GM12878 (cell line): ENCODE data around the gene SOX30. TPM values are rescaled to one million over a fixed set of nuclear protein-coding genes. Genes with fewer than 3 reads are reported as not detected.

Source experiments
- ATAC-seq: fragments of 200-7000 bp; cut with Tn5 transposase; 3 replicates; pipeline ENCODE4 v1.9.1; 2020; ENCODE audit warnings: mild to moderate bottlenecking, moderate library complexity
- BruUV-seq: library from RNA; stranded (reverse); fragments of 400-500 nt; replicated peaks from 2 replicates; lab custom pipeline; 2021; lab: Mats Ljungman, UMichigan
- CTCF ChIA-PET: fragments of 300-600 bp; sonication (Branson Sonifier 250); formaldehyde crosslinking; extraction: SDS; loops from one replicate; lab custom pipeline; 2021; ENCODE audit warnings: inconsistent platforms; lab: Yijun Ruan, JAX
- POLR2A ChIA-PET: fragments of 350-600 bp; formaldehyde crosslinking; extraction: SDS; loops from one replicate; lab custom pipeline; 2021; ENCODE audit warnings: inconsistent platforms; lab: Charles Lee
- RAD21 ChIA-PET: fragments of 300-600 bp; sonication (Branson Sonifier 250); formaldehyde crosslinking; loops from one replicate; lab custom pipeline; 2023; ENCODE audit warnings: antibody characterized with exemption; ENCODE audit not compliant: unreplicated experiment; lab: Charles Lee
- SMC1A ChIA-PET: fragments of 300-600 bp; sonication (Branson Sonifier 250); formaldehyde crosslinking; loops from one replicate; lab custom pipeline; 2023; ENCODE audit not compliant: unreplicated experiment, uncharacterized antibody; lab: Charles Lee
- DNase-seq: peaks from one replicate; pipeline ENCODE4 v3.0.0-alpha.2; 2011; ENCODE audit warnings: low read depth, low spot score
- FAIRE-seq: peaks from 3 replicates; lab custom pipeline; 2011; peaks lifted over from hg19 to GRCh38; lab: Jason Lieb, UNC
- H2AFZ ChIP-seq: 2 replicates; pipeline ENCODE4 v1.6.0; 2011; ENCODE audit warnings: low read depth, low read length, control low read depth; ENCODE audit not compliant: control insufficient read depth
- H3K27ac ChIP-seq: 2 replicates; pipeline ENCODE4 v1.5.1; 2011; ENCODE audit warnings: control low read depth; ENCODE audit not compliant: control insufficient read depth, insufficient read depth
- H3K27me3 ChIP-seq, 2 experiments: replicated peaks in 1 of 2; 2 replicates each; pipeline versions ENCODE4 v1.6.0 to v1.6.1; 2011; ENCODE audit warnings: low read length in 1 of 2; ENCODE audit not compliant: control insufficient read depth in 2 of 2, insufficient read depth in 2 of 2
- H3K36me3 ChIP-seq, 2 experiments: 2 replicates each; pipeline ENCODE4 v1.5.1; 2011; ENCODE audit warnings: low read length in 1 of 2; ENCODE audit not compliant: control insufficient read depth in 2 of 2, insufficient read depth in 2 of 2
- H3K4me1 ChIP-seq: 2 replicates; pipeline ENCODE4 v1.6.1; 2011; ENCODE audit warnings: mild to moderate bottlenecking, low read length, moderate library complexity, mixed read lengths; ENCODE audit not compliant: control insufficient read depth, insufficient read depth
- H3K4me2 ChIP-seq: 2 replicates; pipeline ENCODE4 v1.6.0; 2011; ENCODE audit warnings: control low read depth; ENCODE audit not compliant: control insufficient read depth, insufficient read depth
- H3K4me3 ChIP-seq: fragments of 200-600 bp; sonication (generic); 2 replicates; pipeline ENCODE4 v1.5.1; 2016
- H3K79me2 ChIP-seq: 2 replicates; pipeline ENCODE4 v1.6.0; 2011; ENCODE audit warnings: low read length; ENCODE audit not compliant: control insufficient read depth, insufficient read depth
- H3K9ac ChIP-seq: 2 replicates; pipeline ENCODE4 v1.8.0; 2011; ENCODE audit warnings: low read length, control low read depth, mixed read lengths; ENCODE audit not compliant: control insufficient read depth, insufficient read depth
- H3K9me3 ChIP-seq: replicated peaks from 3 replicates; pipeline ENCODE4 v1.5.1; 2011; ENCODE audit warnings: mild to moderate bottlenecking, low read length; ENCODE audit not compliant: control insufficient read depth, insufficient read depth
- H4K20me1 ChIP-seq: 2 replicates; pipeline ENCODE4 v1.6.0; 2011; ENCODE audit not compliant: control insufficient read depth, insufficient read depth
- FOS ChIP-seq: IDR thresholded peaks from 3 replicates; pipeline ENCODE4 v1.6.1; 2011; ENCODE audit warnings: borderline replicate concordance; ENCODE audit not compliant: insufficient read length; ENCODE audit errors: extremely low read depth
- RB1 ChIP-seq: fragments of 450-650 bp; formaldehyde crosslinking; IDR thresholded peaks from 2 replicates; pipeline ENCODE4 v1.6.1; 2017; ENCODE audit warnings: mild to moderate bottlenecking, borderline replicate concordance
- SREBF1 ChIP-seq: IDR thresholded peaks from 2 replicates; pipeline ENCODE4 v1.6.1; 2012; ENCODE audit warnings: mild to moderate bottlenecking, low read length
- ZBTB4 ChIP-seq: fragments of 450-650 bp; formaldehyde crosslinking; IDR thresholded peaks from 2 replicates; pipeline ENCODE4 v1.4.0; 2022; ENCODE audit warnings: mild to moderate bottlenecking, moderate library complexity
- WGBS: methylation state at CpG from one replicate; pipeline ENCODE4 v1.1.6; 2016; ENCODE audit warnings: low lambda C conversion rate; ENCODE audit not compliant: insufficient replicate concordance, insufficient coverage; ENCODE audit errors: missing lambda C conversion rate; 5-methylcytosine and 5-hydroxymethylcytosine counted together
- in situ Hi-C: fragments of 300-500 bp; cut with MboI; formaldehyde crosslinking; loops from 9 replicates; pipeline ENCODE4 v1.14.3; 2018; ENCODE audit warnings: mixed read lengths
- intact Hi-C: fragments of 100-400 bp; cut with micrococcal nuclease; formaldehyde crosslinking; loops from one replicate; pipeline ENCODE4 v1.14.2; 2022; ENCODE audit not compliant: unreplicated experiment
- polyA plus RNA-seq, 11 experiments: library from polyadenylated mRNA; depleted of rRNA in 4 of 11; unstranded in 6 of 11; stranded (reverse) in 5 of 11; fragments of >200 nt; fragmentation: Nextera tagmentation in 4 of 11; fragmentation: Illumina TruSeq in 1 of 11; extraction: Ambion mirVana in 4 of 11; extraction: Trizol in 1 of 11; gene quantifications; 1 replicate in 1 of 11; 2 replicates in 10 of 11; pipeline versions ENCODE4 v1.2.1 to v1.2.3, GENCODE V29; 2011 to 2016; ENCODE audit warnings: inconsistent platforms in 2 of 11, missing spikeins in 2 of 11, low read depth in 1 of 11
- total RNA-seq, 4 experiments: library from RNA; depleted of rRNA in 3 of 4; stranded (reverse); fragments of >200 nt in 3 of 4; fragmentation: Illumina TruSeq in 1 of 4; extraction: Trizol in 1 of 4; gene quantifications; 2 replicates each; pipeline versions ENCODE4 v1.2.1 to v1.2.3, GENCODE V29; 2013 to 2021

The SOX30 gene
- total and polyA plus RNA-seq, 10 of the 15 experiments (the other 5 are each of a cell fraction or from before 2014, with no cell fraction given) = 0.06 to 0.32 (median 0.10) TPM; not detected in 2

- Histone ChIP-seq H4K20me1 (no peaks in the 10 kb centered on the region), H3K4me3 (no peak overlapping the region), H3K4me2 (no peak overlapping the region), H2AFZ (no peak overlapping the region), H3K4me1 (no peaks in the 10 kb centered on the region), H3K27ac (no peak overlapping the region), H3K36me3 (no peaks in the 10 kb centered on the region), H3K9me3 (no peaks in the 10 kb centered on the region), H3K9ac (no peak overlapping the region), H3K79me2 (no peaks in the 10 kb centered on the region), H3K27me3 (no peaks in the 10 kb centered on the region; a peak in 1 of 4 replicates)
- FAIRE-seq (no peak), DNase-seq (no peak), ATAC-seq (no peak)
- 69% methylated on average over 2 of the region's 2 CpGs for WGBS
- SMC1A ChIA-PET = interaction anchor here (1.4 kb wide), 1 partner anchor 211 kb away, joined by 3 read pairs; no protein-coding TSS in a partner anchor
- TF ChIP-seq RB1 (no peak), ZBTB4 (CRISPR knock-in tag) (no peak), FOS (no peak), SREBF1 (no peak)
- POLR2A ChIA-PET = interaction anchor here (0.7 kb wide), 1 partner anchor 41 kb away, joined by 3 read pairs; no protein-coding TSS in a partner anchor
- in situ Hi-C loops (no loop called here), intact Hi-C loops (no loop called here)
- CTCF ChIA-PET = interaction anchor here (0.6 to 1.9 kb wide), 2 partner anchors 11 to 13 kb away, joined by 3 to 5 read pairs; no protein-coding TSS in a partner anchor
- no TSS peak for BruUV-seq
- RAD21 ChIA-PET = no interaction called here
Measured at GRCh38 chr5:157680239-157680638, 28.0 kb upstream of the SOX30 start.
